Measurements from ENCODE around the gene GGT1. TPM values are rescaled to one million over a fixed set of nuclear protein-coding genes. Genes with fewer than 3 reads are reported as not detected.
"Not testable (repeated sequence)": the region's sequence is repeated elsewhere in the genome, so short reads cannot be mapped to it uniquely, and the experiment has no call there.

GGT1 gene
- polyA plus RNA-seq, 4 donors, result 4.0 to 70.4 (median 43.0) TPM

DNA sequence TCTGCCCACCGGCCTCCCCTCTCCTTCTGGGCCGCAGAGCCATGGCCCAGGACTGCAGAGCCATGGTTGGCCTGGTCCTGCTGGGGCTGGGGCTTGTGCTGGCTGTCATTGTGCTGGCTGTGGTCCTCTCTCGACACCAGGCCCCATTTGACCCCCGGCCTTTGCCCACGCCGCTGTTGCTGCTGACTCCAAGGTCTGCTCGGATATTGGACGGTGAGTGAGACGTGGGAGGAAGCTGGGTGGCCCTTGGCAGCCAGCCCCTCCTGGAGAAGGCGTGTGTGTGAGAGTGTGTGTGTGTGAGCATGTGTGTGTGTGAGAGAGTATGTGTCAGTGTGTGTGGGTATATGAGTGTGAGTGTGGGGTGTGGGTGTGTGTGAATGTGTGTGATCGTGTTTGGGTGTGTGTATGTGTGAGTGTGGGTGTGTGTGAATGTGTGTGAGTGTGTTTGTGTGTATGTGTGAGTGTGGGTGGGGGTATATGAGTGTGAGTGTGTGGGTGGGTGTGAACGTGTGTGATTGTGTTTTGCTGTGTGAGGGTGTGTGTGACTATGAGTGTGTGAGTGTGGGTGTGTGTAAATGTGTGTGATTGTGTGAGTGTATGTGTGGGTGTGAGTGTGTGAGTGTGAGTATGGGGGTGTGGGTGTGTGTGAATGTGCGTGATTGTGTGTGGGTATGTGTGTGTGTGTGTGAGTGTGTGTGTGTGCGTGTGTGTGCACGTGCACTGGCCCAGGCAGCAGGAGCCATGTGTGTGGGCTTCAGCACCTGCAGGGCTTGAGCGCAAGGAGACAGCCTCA, 30.4 kb downstream of the GGT1 start:
- not testable (repeated sequence) for DNase-seq (ENCODE audit: low read depth in 4 of 4, low spot score in 3 of 4)

DNA sequence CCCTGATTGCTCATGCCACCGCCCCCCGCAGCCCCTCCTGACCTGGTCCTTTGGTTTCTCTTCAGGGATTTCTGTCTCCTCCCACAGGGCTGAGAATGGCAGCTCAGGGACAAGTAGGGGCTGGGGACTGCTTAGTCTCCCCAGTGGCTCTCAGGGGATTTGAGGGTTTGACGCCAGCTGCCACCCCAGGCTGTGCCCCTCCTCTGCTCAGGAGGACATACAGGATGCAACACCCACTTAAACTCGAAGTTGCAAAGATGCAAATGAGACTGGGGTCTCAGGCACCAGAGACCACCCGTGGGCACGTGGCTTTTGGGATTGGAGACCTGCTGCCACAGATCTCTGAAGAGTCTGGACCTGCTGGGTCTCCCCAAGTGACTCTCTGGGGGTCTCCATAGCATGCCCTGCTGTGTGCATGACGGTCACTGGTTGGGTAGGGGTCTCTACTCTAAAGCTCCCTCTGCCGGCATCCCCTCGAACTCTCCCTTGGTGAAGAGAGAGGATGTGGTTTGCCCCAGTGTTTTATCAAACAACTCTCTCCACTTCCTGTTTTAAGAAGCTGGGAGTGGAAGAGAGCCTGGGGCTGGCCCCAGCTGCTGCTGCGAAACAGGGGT, 31.9 kb downstream of the GGT1 start:
- not testable (repeated sequence) for DNase-seq (ENCODE audit: low read depth in 4 of 4, low spot score in 3 of 4)

- not testable (repeated sequence) for DNase-seq (ENCODE audit: low read depth in 4 of 4, low spot score in 3 of 4)
Observed at GRCh38 chr22:24636513-24636912, 33.5 kb downstream of the GGT1 start.

GRCh38 chr22:24642307-24642706, 39.3 kb downstream of the GGT1 start:
- not testable (repeated sequence) for DNase-seq (ENCODE audit: low read depth in 4 of 4, low spot score in 3 of 4)

- not testable (repeated sequence) for DNase-seq (ENCODE audit: low read depth in 4 of 4, low spot score in 3 of 4)
Observed at GRCh38 chr22:24644409-24644808, 41.4 kb downstream of the GGT1 start.

DNA sequence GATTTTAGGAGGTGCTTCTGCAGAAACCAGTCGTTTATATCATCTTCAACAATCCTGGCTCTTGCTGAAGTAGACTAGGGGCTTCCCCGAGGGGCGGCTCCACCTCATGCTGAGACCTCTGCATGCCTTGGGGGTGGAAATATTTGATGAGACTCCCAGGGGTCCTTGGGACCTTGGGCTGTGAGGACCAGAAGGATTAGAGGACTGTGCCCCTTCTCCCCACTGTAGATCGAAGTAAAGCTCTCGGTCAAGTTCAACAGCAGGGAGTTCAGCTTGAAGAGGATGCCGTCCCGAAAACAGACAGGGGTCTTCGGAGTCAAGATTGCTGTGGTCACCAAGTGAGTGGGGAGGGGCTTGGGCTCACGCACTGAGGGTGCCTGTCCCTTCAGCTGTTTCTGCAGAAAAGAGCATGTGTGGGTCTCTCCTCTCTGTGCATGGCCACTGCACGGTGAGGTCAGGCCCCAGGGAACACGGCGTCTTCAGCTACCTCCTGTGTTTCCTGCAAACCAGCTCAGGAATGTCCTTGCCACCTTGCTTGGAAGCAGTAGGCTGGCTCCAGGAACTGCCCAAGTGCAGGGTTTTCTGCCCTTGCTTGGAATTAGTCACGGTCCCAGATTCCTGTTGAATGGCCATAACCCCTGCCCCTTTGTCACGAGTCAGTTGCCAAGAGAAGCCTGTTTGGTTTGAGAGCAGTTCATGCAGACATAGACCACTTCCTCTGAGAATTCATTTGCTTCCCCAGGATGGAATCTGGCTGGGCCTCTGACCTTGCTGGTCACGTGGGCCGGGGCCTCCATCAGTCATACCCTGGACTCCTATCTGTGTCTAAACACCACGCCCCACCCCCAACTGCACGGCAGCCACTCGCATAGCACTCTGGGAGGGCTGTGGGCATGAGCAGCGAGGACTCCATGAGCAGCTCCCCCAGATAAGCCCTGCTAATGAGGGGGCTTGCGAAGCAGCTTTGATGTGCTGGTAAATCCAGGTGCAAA, 42.7 kb downstream of the GGT1 start:
- DNase-seq (ENCODE audit: low read depth in 4 of 4, low spot score in 3 of 4), result not testable (repeated sequence)

GRCh38 chr22:24646756-24647155, 43.8 kb downstream of the GGT1 start:
- DNase-seq (ENCODE audit: low read depth in 4 of 4, low spot score in 3 of 4), result not testable (repeated sequence)

DNA sequence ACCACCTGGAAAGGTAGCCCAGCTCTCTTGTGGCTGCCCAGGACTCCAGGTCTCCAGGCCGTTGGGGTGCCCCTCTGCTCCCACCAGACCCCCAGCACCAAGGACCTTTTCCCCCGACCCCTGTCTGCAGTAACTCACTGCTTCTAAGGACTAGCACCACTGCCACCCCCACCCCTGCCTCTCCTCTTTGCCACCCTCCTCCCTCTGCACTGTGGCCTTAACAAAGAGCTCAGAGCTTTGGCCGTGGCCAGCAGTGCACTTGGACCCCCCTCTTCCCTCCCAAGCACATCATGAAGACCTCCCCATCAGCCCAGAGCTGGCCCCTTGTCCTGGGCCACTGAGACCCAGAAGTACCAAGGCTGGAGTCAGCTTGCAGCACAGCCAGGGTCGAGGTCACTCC, 46.4 kb downstream of the GGT1 start:
- DNase-seq (ENCODE audit: low read depth in 4 of 4, low spot score in 3 of 4), result not testable (repeated sequence)

DNA sequence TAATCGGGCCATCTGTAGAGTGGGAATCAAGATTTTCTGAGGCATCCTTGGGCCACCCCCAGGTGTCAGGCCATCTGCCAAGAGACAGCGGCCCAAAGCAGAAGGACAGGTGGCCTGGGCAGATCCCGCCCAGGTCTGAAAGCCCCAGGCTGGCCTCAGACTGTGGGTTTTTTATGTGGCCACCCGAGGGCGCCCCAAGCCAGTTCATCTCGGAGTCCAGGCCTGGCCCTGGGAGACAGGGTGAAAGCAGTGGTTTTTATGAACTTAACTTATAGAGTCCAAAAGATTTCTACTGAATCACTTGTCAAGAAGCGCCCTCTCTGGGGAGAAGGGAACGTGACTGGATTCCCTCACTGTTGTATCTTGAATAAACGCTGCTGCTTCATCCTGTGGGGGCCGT, 47.9 kb downstream of the GGT1 start:
- not testable (repeated sequence) for DNase-seq (ENCODE audit: low read depth in 4 of 4, low spot score in 3 of 4)

GRCh38 chr22:24665395-24665794, 62.4 kb downstream of the GGT1 start:
- not testable (repeated sequence) for DNase-seq (ENCODE audit: low read depth in 4 of 4, low spot score in 3 of 4)

- DNase-seq (ENCODE audit: low read depth in 4 of 4, low spot score in 3 of 4), result not testable (repeated sequence)
Observed at GRCh38 chr22:24667904-24668303, 64.9 kb downstream of the GGT1 start.

GRCh38 chr22:24672532-24672931, 69.5 kb downstream of the GGT1 start:
- DNase-seq (ENCODE audit: low read depth in 4 of 4, low spot score in 3 of 4), result not testable (repeated sequence)

Other genes with a start within 250 kb of the GGT1 start
- gene ADORA2A, start 175.6 kb upstream of the GGT1 start, polyA plus RNA-seq (ENCODE audit: insufficient read length in 4 of 4), result 10 to 100 TPM in 1 of 4 donors, 1 to 10 TPM in 3; 5.1 to 11.9 (median 5.9) TPM
- gene UPB1, start 107.9 kb upstream of the GGT1 start, polyA plus RNA-seq (ENCODE audit: insufficient read length in 4 of 4), result 1 to 10 TPM in 2 of 4 donors, under 1 TPM in 2; 0.27 to 1.1 (median 0.96) TPM
- gene GUCD1, start 48.1 kb upstream of the GGT1 start, polyA plus RNA-seq (ENCODE audit: insufficient read length in 4 of 4), result 10 to 100 TPM; 65.6 to 87.6 (median 81.9) TPM
- 100 to 1,000 TPM; 134 to 198 (median 186) TPM for gene SNRPD3, start 47.2 kb upstream of the GGT1 start, polyA plus RNA-seq (ENCODE audit: insufficient read length in 4 of 4)
- 10 to 100 TPM; 20.2 to 33.9 (median 30.4) TPM for gene LRRC75B, start 10.1 kb upstream of the GGT1 start, polyA plus RNA-seq (ENCODE audit: insufficient read length in 4 of 4)
- gene PIWIL3, start 171.5 kb downstream of the GGT1 start, polyA plus RNA-seq (ENCODE audit: insufficient read length in 4 of 4), result not detected
- gene SGSM1, start 203.0 kb downstream of the GGT1 start, polyA plus RNA-seq (ENCODE audit: insufficient read length in 4 of 4), result 1 to 10 TPM in 3 of 4 donors, under 1 TPM in 1; 0.67 to 2.9 (median 2.3) TPM

All from left renal pelvis (tissue), 4 donors.